Lung (tissue), 12 donors: ENCODE data around the gene FAT1. TPM values are rescaled to one million over a fixed set of nuclear protein-coding genes. Genes with fewer than 3 reads are reported as not detected.

ENCODE experiments used
- ATAC-seq: fragments of 200-7000 bp; cut with Tn5 transposase; one replicate; pipeline ENCODE4 v1.9.1; 2020; ENCODE audit warnings: moderate number of reproducible peaks; ENCODE audit not compliant: insufficient read depth, low FRiP score
- DNase-seq, 3 donors: peaks; one replicate each; pipeline ENCODE4 v3.0.0-alpha.2; 2013 to 2017
- H3K27ac ChIP-seq, 2 donors: one replicate each; pipeline ENCODE4 v1.5.1; 2013; ENCODE audit warnings: mild to moderate bottlenecking in 2 of 2, moderate library complexity in 2 of 2, control low read depth in 1 of 2, inconsistent platforms in 1 of 2, low read depth in 1 of 2, low read length in 1 of 2
- H3K27me3 ChIP-seq, 3 donors: one replicate each; pipeline ENCODE4 v1.5.1; 2013; ENCODE audit warnings: low read length in 2 of 3; ENCODE audit not compliant: control insufficient read depth in 3 of 3, insufficient read depth in 3 of 3
- H3K36me3 ChIP-seq, 4 donors: one replicate each; pipeline ENCODE4 v1.5.1; 2013; ENCODE audit warnings: low read length in 4 of 4, mild to moderate bottlenecking in 1 of 4, moderate library complexity in 1 of 4; ENCODE audit not compliant: control insufficient read depth in 4 of 4, insufficient read depth in 4 of 4
- H3K4me1 ChIP-seq, 5 donors: one replicate each; pipeline ENCODE4 v1.5.1; 2013; ENCODE audit warnings: low read length in 5 of 5, mild to moderate bottlenecking in 2 of 5, moderate library complexity in 1 of 5; ENCODE audit not compliant: control insufficient read depth in 5 of 5, insufficient read depth in 5 of 5
- H3K4me3 ChIP-seq: one replicate; pipeline ENCODE4 v1.5.1; 2013; ENCODE audit warnings: mild to moderate bottlenecking, control low read depth, moderate library complexity
- H3K9ac ChIP-seq, 2 donors: one replicate each; pipeline ENCODE4 v1.5.1; 2013; ENCODE audit warnings: low read length in 2 of 2, control low read depth in 1 of 2; ENCODE audit not compliant: insufficient read depth in 1 of 2
- H3K9me3 ChIP-seq, 4 donors: one replicate each; pipeline ENCODE4 v1.5.1; 2013; ENCODE audit warnings: low read length in 3 of 4, mild to moderate bottlenecking in 1 of 4, moderate library complexity in 1 of 4; ENCODE audit not compliant: control insufficient read depth in 4 of 4, insufficient read depth in 3 of 4
- WGBS, 2 donors: extraction: QIAGEN DNeasy Blood & Tissue Kit; methylation state at CpG; one replicate each; pipeline ENCODE4 v1.1.7; 2013; 5-methylcytosine and 5-hydroxymethylcytosine counted together
- polyA plus RNA-seq, 2 donors: library from polyadenylated mRNA; stranded (reverse); fragments of 200-250 nt; gene quantifications; one replicate each; pipeline ENCODE4 v1.2.1, GENCODE V29; 2013
- total RNA-seq, 2 donors: library from RNA; depleted of rRNA in 1 of 2; stranded (reverse); fragments of >200 nt in 1 of 2; gene quantifications; one replicate each; pipeline ENCODE4 v1.2.1, GENCODE V29; 2014 to 2021
- TF ChIP-seq, protein P1 (sequence below): IDR thresholded peaks from 2 replicates; pipeline ENCODE4 v1.5.1; 2012; ENCODE audit warnings: mild to moderate bottlenecking; ENCODE audit errors: control extremely low read depth, extremely low read depth
- donor health status: control.
- donor health status: control.
- donor health status: Bipolar disorder and iron deficiency.
- donor health status: healthy.
- donor health status: DM: yes; HTN: yes; CAD: no.

FAT1 gene
- total and polyA plus RNA-seq, 4 donors, result 19.4 to 318 (median 72.3) TPM

- ATAC-seq, result no peak
Observed at GRCh38 chr4:186737427-186737826, 13.8 kb upstream of the FAT1 start.

GRCh38 chr4:186736466-186736865, 12.8 kb upstream of the FAT1 start:
- WGBS, 2 donors, result 94% methylated on average over 6 of the region's 6 CpGs
- Histone ChIP-seq H3K4me3 (no peak overlapping the region), H3K9ac (no peak overlapping the region), H3K27ac (no peak overlapping the region), H3K4me1 (no peaks in the 10 kb centered on the region), H3K27me3 (no peaks in the 10 kb centered on the region), H3K9me3 (no peaks in the 10 kb centered on the region), H3K36me3 (no peaks in the 10 kb centered on the region)
- TF ChIP-seq, protein P1, sequence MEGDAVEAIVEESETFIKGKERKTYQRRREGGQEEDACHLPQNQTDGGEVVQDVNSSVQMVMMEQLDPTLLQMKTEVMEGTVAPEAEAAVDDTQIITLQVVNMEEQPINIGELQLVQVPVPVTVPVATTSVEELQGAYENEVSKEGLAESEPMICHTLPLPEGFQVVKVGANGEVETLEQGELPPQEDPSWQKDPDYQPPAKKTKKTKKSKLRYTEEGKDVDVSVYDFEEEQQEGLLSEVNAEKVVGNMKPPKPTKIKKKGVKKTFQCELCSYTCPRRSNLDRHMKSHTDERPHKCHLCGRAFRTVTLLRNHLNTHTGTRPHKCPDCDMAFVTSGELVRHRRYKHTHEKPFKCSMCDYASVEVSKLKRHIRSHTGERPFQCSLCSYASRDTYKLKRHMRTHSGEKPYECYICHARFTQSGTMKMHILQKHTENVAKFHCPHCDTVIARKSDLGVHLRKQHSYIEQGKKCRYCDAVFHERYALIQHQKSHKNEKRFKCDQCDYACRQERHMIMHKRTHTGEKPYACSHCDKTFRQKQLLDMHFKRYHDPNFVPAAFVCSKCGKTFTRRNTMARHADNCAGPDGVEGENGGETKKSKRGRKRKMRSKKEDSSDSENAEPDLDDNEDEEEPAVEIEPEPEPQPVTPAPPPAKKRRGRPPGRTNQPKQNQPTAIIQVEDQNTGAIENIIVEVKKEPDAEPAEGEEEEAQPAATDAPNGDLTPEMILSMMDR, result no peak
- ATAC-seq (no peak), DNase-seq (no peak)

More at GRCh38 chr4:186737427-186737826, 13.8 kb upstream of the FAT1 start:
- Histone ChIP-seq H3K4me1 (no peaks in the 10 kb centered on the region), H3K36me3 (no peaks in the 10 kb centered on the region), H3K9ac (no peak overlapping the region), H3K9me3 (no peaks in the 10 kb centered on the region), H3K27ac (no peak overlapping the region), H3K4me3 (no peak overlapping the region), H3K27me3 (no peaks in the 10 kb centered on the region)
- 85 to 89% methylated on average over 4 of the region's 4 CpGs for WGBS, 2 donors
- DNase-seq, result no peak
- TF ChIP-seq, protein P1, result no peak

GRCh38 chr4:186734251-186734650, 10.6 kb upstream of the FAT1 start:
- Histone ChIP-seq H3K36me3 (no peaks in the 10 kb centered on the region), H3K4me3 (no peak overlapping the region), H3K27ac (no peak overlapping the region), H3K9me3 (no peaks in the 10 kb centered on the region), H3K27me3 (no peaks in the 10 kb centered on the region), H3K9ac (no peak overlapping the region), H3K4me1 (no peaks in the 10 kb centered on the region)
- no peak for DNase-seq
- TF ChIP-seq, protein P1, result no peak
- WGBS, 2 donors, result 87 to 92% methylated on average over 7 of the region's 7 CpGs
- ATAC-seq, result no peak

- Histone ChIP-seq H3K4me1 (no peaks in the 10 kb centered on the region), H3K9ac (no peak overlapping the region), H3K27me3 (no peaks in the 10 kb centered on the region), H3K9me3 (no peaks in the 10 kb centered on the region), H3K27ac (no peak overlapping the region), H3K4me3 (no peak overlapping the region), H3K36me3 (no peaks in the 10 kb centered on the region)
- TF ChIP-seq, protein P1, result no peak
- ATAC-seq, result no peak
- DNase-seq, result no peak
- whole genome bisulfite sequencing, 2 donors, result 72 to 80% methylated on average over 4 of the region's 4 CpGs
Observed at GRCh38 chr4:186733778-186734177, 10.1 kb upstream of the FAT1 start.
